SU-DHL-6 (cell line): Measurements from ENCODE around the gene TRIM61.

Experiments used
- EZH2phosphoT487 ChIP-seq: fragments of 200-600 bp; sonication (generic), shearing (Covaris generic); conservative IDR thresholded peaks from 2 replicates; pipeline ENCODE4 v1.6.1; 2018; ENCODE audit warnings: mild to moderate bottlenecking, antibody characterized with exemption, low read length, moderate library complexity, mixed read lengths
- TF ChIP-seq, protein P1 (sequence below): fragments of 200-600 bp; sonication (generic); IDR thresholded peaks from one replicate; pipeline ENCODE4 v1.5.1; 2017; ENCODE audit warnings: antibody characterized with exemption, mild to moderate bottlenecking, low read length, moderate library complexity; ENCODE audit not compliant: insufficient read depth, poor library complexity, severe bottlenecking

DNA sequence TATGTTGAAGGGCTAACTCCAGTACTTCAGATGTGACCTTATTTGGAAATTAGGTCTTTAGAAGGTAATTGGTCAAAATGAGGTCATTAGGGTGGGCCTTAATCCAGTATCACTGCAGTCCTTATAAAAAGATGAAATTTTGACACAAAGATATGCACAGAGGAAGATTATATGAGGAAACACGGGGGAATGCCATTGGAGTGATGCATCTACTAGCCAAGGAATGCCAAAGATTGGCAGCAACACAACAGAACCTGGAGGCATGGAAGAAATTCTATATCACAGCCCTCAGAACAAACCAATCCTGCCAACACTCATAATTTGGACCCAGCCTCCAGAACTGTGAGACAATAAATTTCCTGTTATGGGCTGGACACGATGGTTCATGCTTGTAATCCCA is 17.6 kb downstream of the TRIM61 start:
- no peak for TF ChIP-seq EZH2phosphoT487
- TF ChIP-seq, protein P1, sequence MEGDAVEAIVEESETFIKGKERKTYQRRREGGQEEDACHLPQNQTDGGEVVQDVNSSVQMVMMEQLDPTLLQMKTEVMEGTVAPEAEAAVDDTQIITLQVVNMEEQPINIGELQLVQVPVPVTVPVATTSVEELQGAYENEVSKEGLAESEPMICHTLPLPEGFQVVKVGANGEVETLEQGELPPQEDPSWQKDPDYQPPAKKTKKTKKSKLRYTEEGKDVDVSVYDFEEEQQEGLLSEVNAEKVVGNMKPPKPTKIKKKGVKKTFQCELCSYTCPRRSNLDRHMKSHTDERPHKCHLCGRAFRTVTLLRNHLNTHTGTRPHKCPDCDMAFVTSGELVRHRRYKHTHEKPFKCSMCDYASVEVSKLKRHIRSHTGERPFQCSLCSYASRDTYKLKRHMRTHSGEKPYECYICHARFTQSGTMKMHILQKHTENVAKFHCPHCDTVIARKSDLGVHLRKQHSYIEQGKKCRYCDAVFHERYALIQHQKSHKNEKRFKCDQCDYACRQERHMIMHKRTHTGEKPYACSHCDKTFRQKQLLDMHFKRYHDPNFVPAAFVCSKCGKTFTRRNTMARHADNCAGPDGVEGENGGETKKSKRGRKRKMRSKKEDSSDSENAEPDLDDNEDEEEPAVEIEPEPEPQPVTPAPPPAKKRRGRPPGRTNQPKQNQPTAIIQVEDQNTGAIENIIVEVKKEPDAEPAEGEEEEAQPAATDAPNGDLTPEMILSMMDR: no peak
